IMR-90 (cell line): ENCODE data around the gene COX10. TPM values are rescaled to one million over a fixed set of nuclear protein-coding genes. Genes with fewer than 3 reads are reported as not detected.

Experiments used
- ATAC-seq: fragments of 200-7000 bp; cut with Tn5 transposase; 2 replicates; pipeline ENCODE4 v1.9.1; 2020; ENCODE audit warnings: low read depth, mild to moderate bottlenecking, moderate library complexity
- BruUV-seq: library from RNA; stranded (reverse); fragments of 400-500 nt; replicated peaks from 2 replicates; lab custom pipeline; 2021; lab: Mats Ljungman, UMichigan
- CTCF ChIA-PET: fragments of 300-600 bp; formaldehyde crosslinking; extraction: SDS; loops from one replicate; lab custom pipeline; 2021; ENCODE audit warnings: antibody characterized with exemption; lab: Yijun Ruan, JAX
- POLR2A ChIA-PET: fragments of 300-600 bp; sonication (Branson Sonifier 250); formaldehyde crosslinking; loops from one replicate; lab custom pipeline; 2022; ENCODE audit warnings: antibody characterized with exemption; ENCODE audit not compliant: unreplicated experiment; lab: Charles Lee
- DNase-seq: peaks from one replicate; pipeline ENCODE4 v3.0.0; 2013
- H2AFZ ChIP-seq: replicated peaks from 2 replicates; pipeline ENCODE3; 2013; ENCODE audit warnings: low read length, mild to moderate bottlenecking; ENCODE audit not compliant: poor library complexity
- H2AK5ac ChIP-seq: 2 replicates; pipeline ENCODE4 v1.6.1; 2013; ENCODE audit warnings: low read depth, low read length, inconsistent platforms
- H2AK9ac ChIP-seq: replicated peaks from 2 replicates; pipeline ENCODE3; 2013; ENCODE audit warnings: mild to moderate bottlenecking, low read depth, low read length, moderate library complexity; ENCODE audit not compliant: poor library complexity
- H2BK120ac ChIP-seq: 2 replicates; pipeline ENCODE4 v1.6.1; 2013; ENCODE audit warnings: low read depth, low read length, inconsistent platforms
- H2BK15ac ChIP-seq: 3 replicates; pipeline ENCODE4 v1.6.1; 2013; ENCODE audit warnings: low read depth, low read length, inconsistent platforms
- H2BK20ac ChIP-seq: 2 replicates; pipeline ENCODE4 v1.6.1; 2013; ENCODE audit warnings: low read depth, mild to moderate bottlenecking, inconsistent platforms, low read length, moderate library complexity
- H2BK5ac ChIP-seq: 2 replicates; pipeline ENCODE4 v1.6.1; 2013; ENCODE audit warnings: mild to moderate bottlenecking, low read depth, low read length, inconsistent platforms; ENCODE audit not compliant: poor library complexity, severe bottlenecking
- H3K14ac ChIP-seq: replicated peaks from 2 replicates; pipeline ENCODE4 v1.6.1; 2013; ENCODE audit warnings: low read depth, low read length, inconsistent platforms
- H3K18ac ChIP-seq: 2 replicates; pipeline ENCODE4 v1.6.1; 2013; ENCODE audit warnings: low read depth, low read length, control low read depth
- H3K23ac ChIP-seq: 2 replicates; pipeline ENCODE4 v1.6.1; 2013; ENCODE audit warnings: low read depth, low read length, inconsistent platforms
- H3K27ac ChIP-seq: 2 replicates; pipeline ENCODE4 v1.5.1; 2013; ENCODE audit warnings: mild to moderate bottlenecking, control low read depth, low read length; ENCODE audit not compliant: insufficient read depth
- H3K27me3 ChIP-seq: 2 replicates; pipeline ENCODE4 v1.6.1; 2013; ENCODE audit warnings: low read length; ENCODE audit not compliant: control insufficient read depth, insufficient read depth
- H3K36me3 ChIP-seq: 2 replicates; pipeline ENCODE4 v1.6.1; 2013; ENCODE audit warnings: low read length, mixed read lengths; ENCODE audit not compliant: control insufficient read depth, insufficient read depth
- H3K4ac ChIP-seq: 2 replicates; pipeline ENCODE4 v1.6.1; 2013; ENCODE audit warnings: low read depth, low read length, inconsistent platforms
- H3K4me1 ChIP-seq: 2 replicates; pipeline ENCODE4 v1.6.1; 2013; ENCODE audit warnings: low read length, mixed read lengths; ENCODE audit not compliant: control insufficient read depth, insufficient read depth
- H3K4me2 ChIP-seq: 2 replicates; pipeline ENCODE4 v1.6.1; 2013; ENCODE audit warnings: low read depth, mild to moderate bottlenecking, control low read depth, low read length, moderate library complexity
- H3K4me3 ChIP-seq: 2 replicates; pipeline ENCODE4 v1.5.1; 2013; ENCODE audit warnings: low read depth, mild to moderate bottlenecking, control low read depth, low read length, moderate library complexity; ENCODE audit not compliant: insufficient read depth
- H3K56ac ChIP-seq: 2 replicates; pipeline ENCODE4 v1.6.1; 2013; ENCODE audit warnings: low read length, inconsistent platforms; ENCODE audit not compliant: insufficient read depth; ENCODE audit errors: extremely low read depth
- H3K79me1 ChIP-seq, 2 experiments: 2 replicates each; pipeline ENCODE4 v1.6.1; 2013; ENCODE audit warnings: low read length in 2 of 2, inconsistent platforms in 1 of 2, low read depth in 1 of 2
- H3K9ac ChIP-seq: 2 replicates; pipeline ENCODE4 v1.6.1; 2013; ENCODE audit warnings: low read depth, low read length, control low read depth
- H3K9me1 ChIP-seq: 2 replicates; pipeline ENCODE4 v1.6.1; 2013; ENCODE audit warnings: low read length, inconsistent platforms; ENCODE audit not compliant: insufficient read depth
- H3K9me3 ChIP-seq: 2 replicates; pipeline ENCODE4 v1.6.1; 2013; ENCODE audit warnings: low read length; ENCODE audit not compliant: control insufficient read depth, insufficient read depth
- H4K20me1 ChIP-seq: 2 replicates; pipeline ENCODE4 v1.6.1; 2013; ENCODE audit warnings: low read length, inconsistent platforms; ENCODE audit not compliant: insufficient read depth
- H4K5ac ChIP-seq: 2 replicates; pipeline ENCODE4 v1.6.1; 2013; ENCODE audit warnings: mild to moderate bottlenecking, low read depth, low read length, control low read depth
- H4K8ac ChIP-seq, 2 experiments: 2 replicates each; pipeline ENCODE4 v1.6.1; 2013; ENCODE audit warnings: low read depth in 2 of 2, low read length in 2 of 2, control low read depth in 1 of 2, inconsistent platforms in 1 of 2
- H4K91ac ChIP-seq: 2 replicates; pipeline ENCODE4 v1.6.1; 2013; ENCODE audit warnings: low read depth, low read length, inconsistent platforms; ENCODE audit not compliant: insufficient read depth
- BHLHE40 ChIP-seq: fragments of 150-350 bp; IDR thresholded peaks from 2 replicates; pipeline ENCODE4 v1.6.1; 2016; ENCODE audit warnings: mild to moderate bottlenecking, low read depth, low read length
- CEBPB ChIP-seq: IDR thresholded peaks from 2 replicates; pipeline ENCODE4 v1.6.1; 2012; ENCODE audit warnings: low read depth, low read length, improper control_type of control experiment
- CHD1 ChIP-seq: IDR thresholded peaks from 2 replicates; pipeline ENCODE4 v1.6.1; 2012; ENCODE audit warnings: low read depth, low read length, improper control_type of control experiment
- MAFK ChIP-seq: IDR thresholded peaks from 2 replicates; pipeline ENCODE4 v1.6.1; 2012; ENCODE audit warnings: low read depth, low read length, improper control_type of control experiment
- MAZ ChIP-seq: IDR thresholded peaks from 2 replicates; pipeline ENCODE4 v1.6.1; 2012; ENCODE audit warnings: low read depth, mild to moderate bottlenecking, low read length, improper control_type of control experiment, moderate library complexity, borderline replicate concordance
- NFE2L2 ChIP-seq: fragments of 150-350 bp; IDR thresholded peaks from 2 replicates; pipeline ENCODE4 v1.6.1; 2016; ENCODE audit warnings: low read depth, mild to moderate bottlenecking, low read length
- RAD21 ChIP-seq: IDR thresholded peaks from 2 replicates; pipeline ENCODE4 v1.6.1; 2012; ENCODE audit warnings: low read length, improper control_type of control experiment
- RCOR1 ChIP-seq: IDR thresholded peaks from 2 replicates; pipeline ENCODE4 v1.6.1; 2012; ENCODE audit warnings: mild to moderate bottlenecking, low read length, improper control_type of control experiment; ENCODE audit not compliant: insufficient replicate concordance
- RFX5 ChIP-seq: IDR thresholded peaks from 2 replicates; pipeline ENCODE4 v1.8.0; 2012; ENCODE audit warnings: low read depth, mild to moderate bottlenecking, low read length, moderate library complexity
- WGBS, 2 experiments: methylation state at CpG; one replicate each; pipeline versions ENCODE4 v1.1.5 to v1.1.7; 2013; ENCODE audit warnings: missing lambda C conversion rate in 2 of 2; ENCODE audit not compliant: insufficient read length in 1 of 2; ENCODE audit errors: extremely low coverage in 2 of 2; 5-methylcytosine and 5-hydroxymethylcytosine counted together
- dilution Hi-C: fragments of 300-500 bp; cut with HindIII; formaldehyde crosslinking; loops from one replicate; pipeline ENCODE4 v1.14.3; 2018; ENCODE audit warnings: low sequenced_read_pairs; ENCODE audit not compliant: unreplicated experiment
- in situ Hi-C: fragments of 300-500 bp; cut with MboI; formaldehyde crosslinking; loops from 3 replicates; pipeline ENCODE4 v1.14.3; 2019; ENCODE audit warnings: low sequenced_read_pairs, inconsistent platforms, mixed read lengths
- intact Hi-C: fragments of 100-400 bp; cut with micrococcal nuclease; formaldehyde crosslinking; loops from 2 replicates; pipeline ENCODE4 v1.10.0; 2022
- polyA plus RNA-seq, 3 experiments: library from polyadenylated mRNA; depleted of rRNA; stranded (reverse); fragments of >200 nt; gene quantifications; 2 replicates each; pipeline ENCODE4 v1.2.3, GENCODE V29; 2012; ENCODE audit warnings: low replicate concordance in 1 of 3
- total RNA-seq: library from RNA; depleted of rRNA; stranded (reverse); fragments of >200 nt; gene quantifications from 2 replicates; pipeline ENCODE4 v1.2.3, GENCODE V29; 2012

The COX10 gene
- total and polyA plus RNA-seq, 2 of the 4 experiments (the other 2 are of a cell fraction): 15.4 to 16.1 TPM

GRCh38 chr17:14038206-14038605 is 31.1 kb upstream of the COX10 start:
- no peak overlapping the region for H3K27ac ChIP-seq
- H3K14ac ChIP-seq: no peak overlapping the region
- no peak overlapping the region for H2BK20ac ChIP-seq
- H2BK5ac ChIP-seq: no peak overlapping the region
- no peaks in the 10 kb centered on the region for H4K20me1 ChIP-seq
- no peak overlapping the region for H4K91ac ChIP-seq
- H2AFZ ChIP-seq: no peak overlapping the region
- H3K36me3 ChIP-seq: peaks cover 7% of the 10 kb centered on the region
- DNase-seq (peak; percentile 63), ATAC-seq (peak; percentile 92)
- H4K5ac ChIP-seq: no peak overlapping the region
- no peak overlapping the region for H3K23ac ChIP-seq
- no peaks in the 10 kb centered on the region for H3K27me3 ChIP-seq
- no peak overlapping the region for H2AK9ac ChIP-seq
- no peaks in the 10 kb centered on the region for H3K9me3 ChIP-seq
- CTCF ChIA-PET: interaction anchor here (0.5 to 0.7 kb wide), 2 partner anchors 385 to 392 kb away, joined by 3 read pairs; no protein-coding TSS in a partner anchor
- TF ChIP-seq MAFK: peak; percentile 48; the same call in 1 of the 2 replicates
- TF ChIP-seq CEBPB: no peak
- no peak for TF ChIP-seq NFE2L2
- 0 out of 2 replicates have a peak, but pooled peaks have one; percentile 7 for TF ChIP-seq RAD21
- no peak for TF ChIP-seq CHD1
- no peak for TF ChIP-seq RCOR1
- no peak for TF ChIP-seq RFX5
- TF ChIP-seq BHLHE40: no peak
- no peak for TF ChIP-seq MAZ
- H3K9me1 ChIP-seq: peaks cover 3% of the 10 kb centered on the region; the same call in 1 of the 2 replicates
- H2BK15ac ChIP-seq: no peak overlapping the region
- POLR2A ChIA-PET: no interaction called here
- in situ Hi-C loops: no loop called here
- H3K56ac ChIP-seq: no peak overlapping the region
- intact Hi-C loops: no loop called here
- no peak overlapping the region for H4K8ac ChIP-seq
- WGBS, 2 experiments: 0% methylated on average over 1 of the region's 1 CpG; no CpG with 5 or more reads in 1 of the 2 experiments
- H3K4me2 ChIP-seq: no peak overlapping the region
- peaks cover 2% of the 10 kb centered on the region; the same call in 1 of the 2 replicates for H3K4me1 ChIP-seq
- dilution Hi-C loops: no loop called here
- H2AK5ac ChIP-seq: no peak overlapping the region
- BruUV-seq: no TSS peak
- no peak overlapping the region for H3K4ac ChIP-seq
- no peak overlapping the region for H3K18ac ChIP-seq
- H3K4me3 ChIP-seq: no peak overlapping the region
- peaks cover 3 to 5% of the 10 kb centered on the region in 2 experiments; a peak in 2 of 4 replicates for H3K79me1 ChIP-seq
- no peak overlapping the region for H2BK120ac ChIP-seq
- no peak overlapping the region for H3K9ac ChIP-seq
